ENCODE measurements around the gene CROCC. TPM values are rescaled to one million over a fixed set of nuclear protein-coding genes. Genes with fewer than 3 reads are reported as not detected.

The CROCC gene
- total RNA-seq, 3 donors from 2014 or later: 12.2 to 32.5 (median 16.8) TPM

DNA sequence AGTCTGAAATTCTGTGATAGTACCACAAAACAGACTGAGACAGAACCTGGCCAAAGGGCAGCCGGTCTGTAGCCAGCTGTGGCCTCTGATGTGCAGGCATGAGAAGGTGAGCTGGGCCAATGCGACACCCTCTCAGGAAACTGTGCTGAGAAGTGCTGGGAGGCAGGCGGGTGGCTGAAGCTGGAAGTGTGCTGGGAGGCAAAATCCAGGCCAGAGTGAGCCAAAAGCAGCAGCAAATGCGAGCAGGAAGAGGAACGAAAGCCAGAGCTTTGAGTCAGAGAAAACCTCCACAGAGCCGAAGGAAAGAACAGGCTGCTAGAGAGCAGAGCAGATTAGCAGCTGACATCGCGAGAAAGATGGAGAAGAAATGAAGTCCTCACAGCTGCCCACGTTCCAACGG lies 100.2 kb downstream of the CROCC start:
- peaks cover 22% of the 10 kb centered on the region for H3K36me3 ChIP-seq (ENCODE audit: low read depth)
- H3K4me1 ChIP-seq (ENCODE audit: low read depth): no peaks in the 10 kb centered on the region
- no peak for ATAC-seq
- H3K4me3 ChIP-seq: no peak overlapping the region
- TF ChIP-seq, protein P1, sequence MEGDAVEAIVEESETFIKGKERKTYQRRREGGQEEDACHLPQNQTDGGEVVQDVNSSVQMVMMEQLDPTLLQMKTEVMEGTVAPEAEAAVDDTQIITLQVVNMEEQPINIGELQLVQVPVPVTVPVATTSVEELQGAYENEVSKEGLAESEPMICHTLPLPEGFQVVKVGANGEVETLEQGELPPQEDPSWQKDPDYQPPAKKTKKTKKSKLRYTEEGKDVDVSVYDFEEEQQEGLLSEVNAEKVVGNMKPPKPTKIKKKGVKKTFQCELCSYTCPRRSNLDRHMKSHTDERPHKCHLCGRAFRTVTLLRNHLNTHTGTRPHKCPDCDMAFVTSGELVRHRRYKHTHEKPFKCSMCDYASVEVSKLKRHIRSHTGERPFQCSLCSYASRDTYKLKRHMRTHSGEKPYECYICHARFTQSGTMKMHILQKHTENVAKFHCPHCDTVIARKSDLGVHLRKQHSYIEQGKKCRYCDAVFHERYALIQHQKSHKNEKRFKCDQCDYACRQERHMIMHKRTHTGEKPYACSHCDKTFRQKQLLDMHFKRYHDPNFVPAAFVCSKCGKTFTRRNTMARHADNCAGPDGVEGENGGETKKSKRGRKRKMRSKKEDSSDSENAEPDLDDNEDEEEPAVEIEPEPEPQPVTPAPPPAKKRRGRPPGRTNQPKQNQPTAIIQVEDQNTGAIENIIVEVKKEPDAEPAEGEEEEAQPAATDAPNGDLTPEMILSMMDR (IDR thresholded peaks at IDR 0.05): no peak
- no peak for DNase-seq
- no peaks in the 10 kb centered on the region for H3K9me3 ChIP-seq
- intact Hi-C loops (cut with DNase I, micrococcal nuclease): no loop called here

Other genes starting within 250 kb of the CROCC start
- 1,000 to 10,000 TPM; 2,195 to 6,222 (median 2,378) TPM for gene RNU1-4, start 181.4 kb upstream of the CROCC start, total RNA-seq
- 1,000 to 10,000 TPM; 2,195 to 6,222 (median 2,378) TPM for gene RNU1-2, start 26.0 kb upstream of the CROCC start, total RNA-seq
- 1 to 10 TPM; 2.4 to 6.3 (median 5.4) TPM for gene MFAP2, start 58.7 kb downstream of the CROCC start, total RNA-seq
- 10 to 100 TPM; 36.0 to 53.5 (median 44.1) TPM for gene ATP13A2, start 90.0 kb downstream of the CROCC start, total RNA-seq
- gene SDHB, start 132.1 kb downstream of the CROCC start, total RNA-seq: 100 to 1,000 TPM; 145 to 177 (median 163) TPM
- 100 to 1,000 TPM; 105 to 398 (median 163) TPM for gene PADI2, start 197.5 kb downstream of the CROCC start, total RNA-seq

Measured in mucosa of descending colon (tissue), 3 donors.